GM12801 (cell line): ENCODE results near the gene ZBTB18.

Experiments
- CTCF ChIP-seq: IDR thresholded peaks from one replicate; pipeline ENCODE4 v1.5.1; 2011; ENCODE audit warnings: control low read depth; ENCODE audit not compliant: insufficient read length; ENCODE audit errors: extremely low read depth

The ZBTB18 gene

GRCh38 chr1:244011786-244012185, 39.3 kb upstream of the ZBTB18 start:
- no peak for TF ChIP-seq CTCF

- no peak for TF ChIP-seq CTCF
These were observed 38.9 kb upstream of the ZBTB18 start for GRCh38 chr1:244012202-244012601.

DNA sequence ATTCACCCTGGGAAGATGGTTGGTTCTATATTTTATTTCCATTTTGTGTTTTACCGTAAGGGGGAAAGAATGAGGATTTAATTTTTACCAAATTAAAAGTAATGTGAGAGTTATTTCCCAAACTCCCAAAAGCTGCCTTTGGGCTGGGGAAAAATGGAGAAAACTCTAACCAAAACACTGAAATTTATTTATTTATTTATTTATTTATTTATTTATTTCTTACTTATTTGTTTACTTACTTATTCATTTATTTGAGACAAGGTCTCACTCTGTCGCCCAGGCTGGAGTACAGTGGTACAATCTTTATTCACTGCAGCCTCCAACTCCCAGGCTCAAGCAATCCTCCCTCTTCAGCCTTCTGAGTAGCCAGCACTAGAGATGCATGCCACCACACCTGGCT, 38.0 kb upstream of the ZBTB18 start:
- no peak for TF ChIP-seq CTCF

DNA sequence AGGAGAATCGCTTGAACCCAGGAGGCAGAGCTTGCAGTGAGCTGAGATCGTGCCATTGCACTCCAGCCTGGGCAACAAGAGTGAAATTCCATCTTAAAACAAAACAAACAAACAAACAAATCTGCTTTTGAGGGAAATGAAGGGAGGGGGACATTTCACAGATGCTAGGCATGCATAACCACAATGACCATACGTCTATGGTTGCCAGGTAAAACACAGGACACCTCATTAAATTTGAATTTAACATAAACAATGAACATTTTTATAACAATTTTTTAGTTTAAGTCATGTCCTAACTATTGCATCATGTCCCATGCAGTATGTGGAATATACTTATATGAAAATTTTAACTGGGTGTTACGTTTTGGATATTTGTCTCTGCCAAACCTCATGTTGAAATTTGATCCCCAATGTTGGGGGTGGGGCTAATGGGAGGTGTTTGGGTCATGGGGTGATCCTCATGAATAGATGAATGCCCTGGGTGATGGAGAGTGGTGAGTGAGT, 31.0 kb upstream of the ZBTB18 start:
- TF ChIP-seq CTCF = no peak

DNA sequence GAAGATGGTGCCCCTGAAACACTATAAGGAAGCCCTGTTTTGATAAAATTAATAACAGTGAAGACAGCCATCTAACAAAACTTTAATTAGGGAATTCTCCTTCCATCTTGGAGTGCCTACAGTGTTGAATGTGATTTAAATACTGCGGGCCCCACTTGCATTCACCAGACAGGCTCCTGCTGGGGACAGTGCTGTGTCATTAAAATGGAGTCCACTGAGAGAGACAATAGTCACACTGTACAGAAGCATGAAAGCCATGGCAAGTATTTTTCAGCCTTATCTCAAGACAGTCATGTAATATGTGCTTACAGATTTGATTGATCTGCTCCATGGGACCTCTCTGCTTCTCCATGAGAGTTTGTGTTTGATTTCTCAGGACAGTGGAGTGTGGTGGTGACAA, 29.7 kb upstream of the ZBTB18 start:
- no peak for TF ChIP-seq CTCF

- no peak for TF ChIP-seq CTCF
These were observed 28.8 kb upstream of the ZBTB18 start for GRCh38 chr1:244022311-244022710.

DNA sequence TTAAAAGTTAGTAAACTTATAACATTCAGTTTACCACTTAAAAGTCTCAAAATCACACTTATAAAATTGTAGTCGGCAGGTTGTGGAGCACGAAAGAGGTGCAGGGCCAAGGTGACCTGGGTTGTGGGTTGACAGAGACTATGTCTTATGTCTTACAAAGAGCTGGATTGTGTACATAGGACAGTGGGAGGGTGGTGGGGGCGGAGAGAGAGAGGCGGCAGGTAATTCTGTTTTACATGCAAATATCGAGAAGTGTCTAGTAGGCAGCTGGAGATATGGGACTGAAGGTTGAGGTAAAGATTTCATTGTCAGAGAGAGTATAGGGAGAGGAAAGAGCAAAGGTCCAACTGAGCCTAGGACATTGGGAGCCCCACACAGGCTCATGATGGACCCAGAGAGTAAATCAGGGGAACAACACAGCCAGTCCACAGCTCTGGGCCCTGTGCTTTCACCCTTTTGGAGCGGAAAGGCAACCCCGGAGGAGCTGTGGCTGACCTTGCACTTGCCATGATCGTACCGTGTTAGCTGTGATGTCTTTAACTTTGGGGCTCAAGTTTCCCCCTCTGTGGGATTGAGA, 28.1 kb upstream of the ZBTB18 start:
- TF ChIP-seq CTCF = no peak
